GM21619 (cell line): ENCODE data around the gene MTFMT.
"Not testable (repeated sequence)": the region's sequence is repeated elsewhere in the genome, so short reads cannot be mapped to it uniquely, and the experiment has no call there.

Experiments
- ATAC-seq: cut with Tn5 transposase; IDR thresholded peaks from one replicate; pipeline ENCODE4 v1.9.1; 2021; ENCODE audit not compliant: unreplicated experiment

The MTFMT gene

DNA sequence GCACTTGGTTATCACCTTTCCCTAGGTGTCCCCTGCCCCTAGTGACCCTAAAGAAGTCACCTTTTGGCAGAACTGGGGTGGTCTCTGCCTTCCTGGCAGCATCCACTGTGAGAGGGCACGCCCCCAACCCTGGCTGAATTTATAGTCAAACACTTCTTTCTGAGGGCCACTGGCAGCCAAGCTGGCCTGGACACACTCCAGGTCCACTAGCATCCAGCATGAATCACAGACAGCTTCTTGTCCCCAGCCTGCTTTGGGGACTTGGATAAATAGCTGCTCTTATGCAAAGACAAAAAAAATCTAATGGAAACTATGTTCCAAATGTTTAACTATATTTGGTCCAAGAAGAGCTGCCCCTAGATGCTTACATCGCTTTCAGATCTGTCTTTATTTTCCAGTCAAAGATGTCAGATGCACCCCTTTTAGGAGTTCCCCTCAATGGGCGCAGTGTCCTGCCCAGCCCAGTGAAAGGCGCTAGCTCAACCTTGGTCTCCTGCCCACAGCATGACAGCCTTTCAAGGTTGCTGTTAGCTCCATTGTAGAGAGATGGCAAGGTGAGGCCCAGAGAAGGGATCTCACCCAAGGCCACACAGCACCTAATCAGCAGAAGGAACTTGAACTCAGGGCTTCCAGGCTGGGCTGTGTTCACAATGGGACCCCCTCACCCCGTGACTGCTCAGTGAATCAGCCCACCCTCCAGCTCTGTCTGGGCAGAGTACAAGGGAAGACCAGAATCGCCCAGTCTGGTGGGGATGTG is 31.4 kb upstream of the MTFMT start:
- no peak for ATAC-seq

- ATAC-seq = no peak
These were observed 30.6 kb upstream of the MTFMT start for GRCh38 chr15:65059931-65060596.

GRCh38 chr15:65059369-65059750 is 29.9 kb upstream of the MTFMT start:
- no peak for ATAC-seq

- no peak for ATAC-seq
These were observed 29.2 kb upstream of the MTFMT start for GRCh38 chr15:65058394-65059368.

GRCh38 chr15:65057549-65057940 is 28.1 kb upstream of the MTFMT start:
- no peak for ATAC-seq

- no peak for ATAC-seq
These were observed 27.6 kb upstream of the MTFMT start for GRCh38 chr15:65056868-65057548.

GRCh38 chr15:65056106-65056505 is 26.7 kb upstream of the MTFMT start:
- no peak for ATAC-seq

GRCh38 chr15:65055201-65055870 is 25.9 kb upstream of the MTFMT start:
- ATAC-seq = no peak

GRCh38 chr15:65054333-65055200 is 25.1 kb upstream of the MTFMT start:
- ATAC-seq = no peak

DNA sequence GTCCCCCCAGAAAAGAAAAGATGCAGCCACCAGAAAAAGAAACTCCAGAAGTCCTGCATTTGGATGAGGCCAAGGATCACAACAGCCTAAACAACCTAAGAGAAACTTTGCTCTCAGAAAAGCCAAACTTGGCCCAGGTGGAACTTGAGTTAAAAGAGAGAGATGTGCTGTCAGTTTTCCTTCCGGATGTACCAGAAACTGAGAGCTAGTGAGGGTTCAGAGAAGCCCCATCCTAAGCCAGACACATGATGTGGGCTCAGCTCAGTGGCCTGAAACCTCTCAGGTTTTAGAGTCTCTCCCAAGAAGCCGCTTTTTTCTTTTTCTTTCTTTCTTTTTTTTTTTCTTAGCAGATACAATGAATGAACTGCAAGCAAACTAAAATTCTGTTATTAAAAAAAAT is 23.5 kb upstream of the MTFMT start:
- no peak for ATAC-seq

DNA sequence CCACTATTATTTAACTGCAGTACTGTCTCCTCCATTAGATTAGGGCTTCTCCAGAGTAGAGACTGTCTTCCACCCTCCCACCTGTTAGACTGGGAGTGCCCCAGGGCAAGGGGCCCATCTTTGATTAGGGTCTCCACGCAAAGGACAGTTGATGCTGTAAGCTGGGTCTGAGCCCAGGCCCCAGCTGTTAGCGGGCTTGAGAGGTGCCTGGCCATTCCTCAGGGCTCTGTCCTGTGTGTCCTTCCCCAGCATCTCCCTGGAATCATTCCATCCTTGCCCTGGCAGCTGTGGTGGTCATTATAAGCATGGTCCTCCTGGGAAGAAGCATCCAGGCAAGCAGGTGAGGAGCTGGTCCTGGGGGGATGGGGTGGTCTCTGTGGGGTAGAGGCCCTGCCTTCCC is 21.8 kb upstream of the MTFMT start:
- ATAC-seq = no peak

DNA sequence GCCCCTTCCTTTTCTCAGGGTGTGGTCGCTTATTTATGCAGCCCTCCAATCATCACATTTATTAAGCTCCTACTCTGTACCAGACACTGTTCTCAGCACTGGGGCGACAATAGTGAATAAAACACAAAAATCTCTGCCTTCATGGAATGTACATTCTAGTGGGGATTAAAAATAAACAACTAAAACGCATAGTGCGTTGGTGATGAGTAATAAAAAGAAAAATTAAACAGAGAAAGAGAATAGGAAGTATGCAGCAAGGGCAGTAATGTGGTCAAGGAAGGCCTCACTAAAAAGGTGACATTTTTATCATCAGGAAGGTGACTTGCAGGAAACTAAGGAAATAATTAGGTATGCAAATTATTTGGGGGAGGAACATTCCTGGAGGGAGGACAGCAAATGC is 20.8 kb upstream of the MTFMT start:
- no peak for ATAC-seq

- peak; percentile 83 for ATAC-seq
These were observed 20.0 kb upstream of the MTFMT start for GRCh38 chr15:65049418-65049840.

GRCh38 chr15:65048241-65048640 is 18.8 kb upstream of the MTFMT start:
- no peak for ATAC-seq

DNA sequence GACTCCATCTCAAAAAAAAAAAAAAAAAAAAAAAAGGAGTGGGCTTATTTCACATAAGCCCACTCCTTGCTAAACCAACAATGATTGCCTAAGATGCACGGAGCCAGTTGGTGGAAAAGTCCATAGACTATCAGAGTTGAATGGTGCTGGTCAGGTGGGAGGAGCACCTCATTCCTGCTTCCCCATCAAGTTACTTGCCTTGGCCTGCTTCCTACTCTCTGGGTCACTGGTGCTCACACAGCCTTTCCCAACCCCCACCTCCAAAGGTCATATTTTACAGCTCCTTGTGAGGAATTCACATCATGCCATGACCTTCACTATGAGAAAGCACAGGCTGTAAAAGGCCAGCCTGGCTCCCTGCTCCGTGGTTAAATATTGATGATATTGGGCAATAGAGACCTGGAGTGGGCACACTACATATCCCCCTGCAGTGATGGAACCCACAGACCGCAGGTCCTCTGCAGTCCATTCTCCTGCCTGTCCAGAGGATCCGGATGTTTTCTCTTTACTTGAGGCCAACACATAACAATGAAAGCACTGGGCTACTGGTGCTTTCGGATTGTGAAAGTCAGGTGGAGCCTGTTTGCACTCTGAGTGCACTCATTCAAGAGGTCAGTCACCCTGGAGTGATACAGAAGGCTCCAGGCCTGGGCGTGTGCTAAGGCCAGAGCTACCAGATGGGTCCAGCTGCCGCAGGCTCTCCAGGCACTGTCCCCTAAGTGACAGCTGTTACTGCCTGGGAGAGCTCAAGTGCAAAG is 15.5 kb upstream of the MTFMT start, which contains the start of gene SLC51B:
SLC51B (plus strand) TSS at position 664 of the 758 bp plus-strand sequence. CDS start 4,618 bp downstream, outside the sequence.
- ATAC-seq = no peak

GRCh38 chr15:65044218-65044617 is 14.8 kb upstream of the MTFMT start:
- not testable (repeated sequence) for ATAC-seq

- ATAC-seq = no peak
These were observed 13.4 kb upstream of the MTFMT start for GRCh38 chr15:65042776-65043327.

DNA sequence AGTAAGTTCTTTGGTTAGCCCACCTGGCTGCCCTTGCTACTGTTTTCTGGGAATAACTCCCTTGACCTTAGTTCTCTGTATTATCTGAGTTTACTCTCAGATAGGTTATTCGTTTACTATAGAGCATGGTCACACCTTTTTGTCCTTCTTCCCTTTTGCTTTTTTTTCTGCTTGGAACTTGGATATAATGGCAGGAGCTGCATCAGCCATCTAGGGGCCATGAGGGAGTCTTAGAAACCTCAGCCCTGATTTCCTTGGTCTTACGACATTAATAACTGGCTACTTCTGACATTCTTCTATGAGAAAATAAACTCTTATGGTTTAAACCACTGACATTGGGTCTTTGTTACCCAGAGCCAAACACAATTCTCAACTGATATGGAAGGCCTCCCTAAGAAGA is 12.3 kb upstream of the MTFMT start:
- ATAC-seq = no peak
